ENCODE measurements around the gene SLC19A1. TPM values are rescaled to one million over a fixed set of nuclear protein-coding genes. Genes with fewer than 3 reads are reported as not detected.

Gene SLC19A1
- polyA plus RNA-seq, 1 experiment: 8.1 TPM

GRCh38 chr21:45524756-45525152 is 17.5 kb downstream of the SLC19A1 start:
- Histone ChIP-seq H3K36me3 (ENCODE audit: control insufficient read depth, insufficient read depth, low read length) (peaks cover 5% of the 10 kb centered on the region), H3K4me3 (ENCODE audit: low read depth, low read length) (no peak overlapping the region), H3K27me3 (ENCODE audit: control insufficient read depth, insufficient read depth, low read length) (no peaks in the 10 kb centered on the region)
- TF ChIP-seq, protein P1, sequence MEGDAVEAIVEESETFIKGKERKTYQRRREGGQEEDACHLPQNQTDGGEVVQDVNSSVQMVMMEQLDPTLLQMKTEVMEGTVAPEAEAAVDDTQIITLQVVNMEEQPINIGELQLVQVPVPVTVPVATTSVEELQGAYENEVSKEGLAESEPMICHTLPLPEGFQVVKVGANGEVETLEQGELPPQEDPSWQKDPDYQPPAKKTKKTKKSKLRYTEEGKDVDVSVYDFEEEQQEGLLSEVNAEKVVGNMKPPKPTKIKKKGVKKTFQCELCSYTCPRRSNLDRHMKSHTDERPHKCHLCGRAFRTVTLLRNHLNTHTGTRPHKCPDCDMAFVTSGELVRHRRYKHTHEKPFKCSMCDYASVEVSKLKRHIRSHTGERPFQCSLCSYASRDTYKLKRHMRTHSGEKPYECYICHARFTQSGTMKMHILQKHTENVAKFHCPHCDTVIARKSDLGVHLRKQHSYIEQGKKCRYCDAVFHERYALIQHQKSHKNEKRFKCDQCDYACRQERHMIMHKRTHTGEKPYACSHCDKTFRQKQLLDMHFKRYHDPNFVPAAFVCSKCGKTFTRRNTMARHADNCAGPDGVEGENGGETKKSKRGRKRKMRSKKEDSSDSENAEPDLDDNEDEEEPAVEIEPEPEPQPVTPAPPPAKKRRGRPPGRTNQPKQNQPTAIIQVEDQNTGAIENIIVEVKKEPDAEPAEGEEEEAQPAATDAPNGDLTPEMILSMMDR (IDR thresholded peaks at IDR 0.05; ENCODE audit: insufficient read depth, low read depth, low read length): no peak
- ChIA-PET CTCF (no interaction called here), POLR2A (no interaction called here)
- no peak for DNase-seq (ENCODE audit: low read depth)

DNA sequence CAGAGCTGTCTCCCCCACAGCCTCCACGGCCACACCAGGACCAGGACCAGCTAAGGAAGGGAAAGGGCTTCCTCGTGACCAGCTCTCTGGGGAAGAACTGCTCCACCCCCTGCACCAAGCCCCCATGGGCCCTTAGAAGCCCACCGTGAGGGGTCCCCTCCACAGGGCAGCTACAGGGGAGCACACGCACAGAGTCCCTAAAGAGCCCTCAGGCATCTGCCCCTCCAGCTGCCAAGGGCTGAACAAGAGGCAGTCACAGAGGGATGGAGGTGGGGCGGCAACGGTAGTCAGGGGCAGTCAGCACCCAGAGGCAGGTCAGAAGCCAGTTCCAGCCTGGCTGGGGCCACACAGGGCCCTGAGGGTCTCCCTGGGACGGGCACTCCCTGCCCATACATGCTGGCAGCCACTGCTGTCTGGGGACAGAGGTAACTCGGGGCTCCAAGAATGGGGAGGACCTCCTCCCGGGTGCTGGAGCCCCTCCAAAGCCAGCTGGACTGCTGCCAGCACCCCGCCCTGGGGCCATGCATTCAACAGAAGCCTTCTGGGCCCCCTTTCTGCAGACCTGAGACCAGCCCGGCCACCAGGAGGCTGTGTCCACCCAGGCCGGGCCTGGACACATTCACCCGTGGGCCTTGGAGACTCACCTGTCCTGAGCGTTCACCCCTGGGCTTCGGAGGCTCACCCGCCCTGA is 18.7 kb downstream of the SLC19A1 start:
- Histone ChIP-seq H3K36me3 (ENCODE audit: control insufficient read depth, insufficient read depth, low read length) (peaks cover 3% of the 10 kb centered on the region), H3K27me3 (ENCODE audit: control insufficient read depth, insufficient read depth, low read length) (no peaks in the 10 kb centered on the region), H3K4me3 (ENCODE audit: low read depth, low read length) (no peak overlapping the region)
- CTCF ChIA-PET: no interaction called here
- TF ChIP-seq, protein P1 (IDR thresholded peaks at IDR 0.05; ENCODE audit: insufficient read depth, low read depth, low read length): no peak
- DNase-seq (ENCODE audit: low read depth): no peak
- POLR2A ChIA-PET: no interaction called here

DNA sequence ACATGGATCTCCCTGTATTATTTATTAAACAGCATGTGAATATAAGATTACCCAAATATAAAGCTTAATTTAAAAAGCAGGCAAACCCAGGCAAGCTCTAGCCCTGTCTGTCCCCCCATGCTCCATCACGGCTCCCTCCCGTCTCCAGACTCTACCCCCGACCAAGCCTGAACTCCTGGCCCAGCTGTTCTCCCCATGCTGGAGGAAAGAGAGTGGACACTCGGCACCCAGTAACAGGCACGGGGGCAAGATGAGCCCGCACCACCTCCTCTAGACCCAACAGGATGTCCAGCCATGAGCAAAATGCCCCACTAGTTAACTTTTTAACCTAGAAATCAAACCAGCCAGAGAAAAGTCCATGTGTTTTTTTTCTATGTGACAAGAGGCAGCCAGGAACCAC is 19.3 kb downstream of the SLC19A1 start:
- ChIA-PET POLR2A (no interaction called here), CTCF (no interaction called here)
- TF ChIP-seq, protein P1 (IDR thresholded peaks at IDR 0.05; ENCODE audit: insufficient read depth, low read depth, low read length): no peak
- DNase-seq (ENCODE audit: low read depth): no peak
- Histone ChIP-seq H3K4me3 (ENCODE audit: low read depth, low read length) (no peak overlapping the region), H3K27me3 (ENCODE audit: control insufficient read depth, insufficient read depth, low read length) (no peaks in the 10 kb centered on the region), H3K36me3 (ENCODE audit: control insufficient read depth, insufficient read depth, low read length) (peaks cover 3% of the 10 kb centered on the region)

- CTCF ChIA-PET: no interaction called here
- no peak for DNase-seq (ENCODE audit: low read depth)
- no peaks in the 10 kb centered on the region for H3K27me3 ChIP-seq (ENCODE audit: control insufficient read depth, insufficient read depth, low read length)
- H3K4me3 ChIP-seq (ENCODE audit: low read depth, low read length): no peak overlapping the region
- POLR2A ChIA-PET: no interaction called here
- TF ChIP-seq, protein P1 (IDR thresholded peaks at IDR 0.05; ENCODE audit: insufficient read depth, low read depth, low read length): no peak
- H3K36me3 ChIP-seq (ENCODE audit: control insufficient read depth, insufficient read depth, low read length): peaks cover 3% of the 10 kb centered on the region
Measured at GRCh38 chr21:45522381-45522780, 19.9 kb downstream of the SLC19A1 start.

- POLR2A ChIA-PET: no interaction called here
- DNase-seq (ENCODE audit: low read depth): no peak
- Histone ChIP-seq H3K27me3 (ENCODE audit: control insufficient read depth, insufficient read depth, low read length) (no peaks in the 10 kb centered on the region), H3K4me3 (ENCODE audit: low read depth, low read length) (no peak overlapping the region), H3K36me3 (ENCODE audit: control insufficient read depth, insufficient read depth, low read length) (peaks cover 3% of the 10 kb centered on the region)
- TF ChIP-seq, protein P1 (IDR thresholded peaks at IDR 0.05; ENCODE audit: insufficient read depth, low read depth, low read length): no peak
- CTCF ChIA-PET: no interaction called here
Measured at GRCh38 chr21:45521241-45521640, 21.0 kb downstream of the SLC19A1 start.

Measured in BJ (cell line).